GM18499 (cell line): ENCODE results near the gene WNT10A.
"Not testable (repeated sequence)": the region's sequence is repeated elsewhere in the genome, so short reads cannot be mapped to it uniquely, and the experiment has no call there.

Source experiments
- ATAC-seq: cut with Tn5 transposase; IDR thresholded peaks from one replicate; pipeline ENCODE4 v1.9.1; 2021; ENCODE audit warnings: moderate number of reproducible peaks; ENCODE audit not compliant: insufficient read depth, unreplicated experiment

WNT10A gene

GRCh38 chr2:218880102-218880858 lies at the start of gene WNT10A:
Gene WNT10A, plus strand, starts transcription at chr2:218880852. Its CDS starts 144 bp downstream, at chr2:218880996.
- peak; percentile 48 for ATAC-seq

GRCh38 chr2:218831378-218831990 lies 49.2 kb upstream of the WNT10A start, which contains the start of gene PRKAG3:
Gene PRKAG3, minus strand, starts transcription at chr2:218831803.
- ATAC-seq: no peak

- no peak for ATAC-seq
These were observed 48.6 kb upstream of the WNT10A start for GRCh38 chr2:218832081-218832480.

GRCh38 chr2:218832520-218832919 lies 48.1 kb upstream of the WNT10A start:
- no peak for ATAC-seq

GRCh38 chr2:218833023-218833609 lies 47.5 kb upstream of the WNT10A start:
- no peak for ATAC-seq

- ATAC-seq: no peak
These were observed 46.0 kb upstream of the WNT10A start for GRCh38 chr2:218834685-218835084.

- ATAC-seq: no peak
These were observed 43.2 kb upstream of the WNT10A start for GRCh38 chr2:218837495-218837894.

- no peak for ATAC-seq
These were observed 41.2 kb upstream of the WNT10A start for GRCh38 chr2:218839430-218839829.

- no peak for ATAC-seq
These were observed 40.8 kb upstream of the WNT10A start for GRCh38 chr2:218839888-218840287.

GRCh38 chr2:218844334-218844733 lies 36.3 kb upstream of the WNT10A start:
- not testable (repeated sequence) for ATAC-seq

GRCh38 chr2:218846963-218847362 lies 33.7 kb upstream of the WNT10A start:
- not testable (repeated sequence) for ATAC-seq

- no peak for ATAC-seq
These were observed 30.9 kb upstream of the WNT10A start for GRCh38 chr2:218849721-218850120.

- no peak for ATAC-seq
These were observed 29.9 kb upstream of the WNT10A start for GRCh38 chr2:218850796-218851195.

- ATAC-seq: no peak
These were observed 29.4 kb upstream of the WNT10A start for GRCh38 chr2:218851286-218851685.

GRCh38 chr2:218852911-218853667 lies 27.6 kb upstream of the WNT10A start:
- no peak for ATAC-seq

- no peak for ATAC-seq
These were observed 26.9 kb upstream of the WNT10A start for GRCh38 chr2:218853766-218854165.

GRCh38 chr2:218854860-218855259 lies 25.8 kb upstream of the WNT10A start:
- ATAC-seq: no peak

GRCh38 chr2:218855305-218856166 lies 25.1 kb upstream of the WNT10A start:
- ATAC-seq: no peak

GRCh38 chr2:218856167-218856895 lies 24.3 kb upstream of the WNT10A start:
- ATAC-seq: no peak
